HCT116 (cell line): ENCODE measurements around the gene KPNA1. TPM values are rescaled to one million over a fixed set of nuclear protein-coding genes. Genes with fewer than 3 reads are reported as not detected.

Source experiments
- ATAC-seq: fragments of 200-7000 bp; cut with Tn5 transposase; 2 replicates; pipeline ENCODE4 v1.9.1; 2020; ENCODE audit warnings: mild to moderate bottlenecking, moderate library complexity
- BruUV-seq: library from RNA; stranded (reverse); fragments of 400-500 nt; replicated peaks from 2 replicates; lab custom pipeline; 2021; lab: Mats Ljungman, UMichigan
- CTCF ChIA-PET: fragments of 300-600 bp; sonication (Branson Sonifier 250); formaldehyde crosslinking; loops from one replicate; lab custom pipeline; 2021; ENCODE audit warnings: antibody characterized with exemption; lab: Charles Lee
- POLR2A ChIA-PET: fragments of 300-600, 350-600 bp; sonication (Branson Sonifier 250); formaldehyde crosslinking; loops from one replicate; lab custom pipeline; 2021; ENCODE audit warnings: antibody characterized with exemption; lab: Charles Lee
- RAD21 ChIA-PET, 2 experiments: fragments of 300-600 bp; sonication (Branson Sonifier 250); formaldehyde crosslinking; loops; one replicate each; lab custom pipeline; 2023; ENCODE audit warnings: low total read pairs in 2 of 2; ENCODE audit not compliant: uncharacterized antibody in 2 of 2, unreplicated experiment in 2 of 2, low non-redundant PET in 1 of 2; lab: Charles Lee
- DNase-seq: peaks from one replicate; pipeline ENCODE4 v3.0.0-alpha.2; 2010; ENCODE audit warnings: low read depth, low spot score
- H2AFZ ChIP-seq: fragments of 200-600 bp; shearing (Covaris generic), sonication (generic); 2 replicates; pipeline ENCODE4 v1.6.1; 2017; ENCODE audit warnings: low read depth, mixed run types, mixed read lengths, antibody characterized with exemption, low read length; ENCODE audit not compliant: poor library complexity, severe bottlenecking
- H3K27ac ChIP-seq: 2 replicates; pipeline ENCODE4 v1.5.1; 2012; ENCODE audit warnings: low read depth, low read length
- H3K27me3 ChIP-seq: fragments of 200-600 bp; sonication (generic); 2 replicates; pipeline ENCODE4 v1.6.1; 2016; ENCODE audit warnings: mixed run types, low read length, mixed read lengths; ENCODE audit not compliant: insufficient read depth
- H3K36me3 ChIP-seq, 2 experiments: fragments of 200-500 bp in 1 of 2; fragments of 200-600 bp in 1 of 2; sonication (Bioruptor generic) in 1 of 2; sonication (generic) in 1 of 2; 2 replicates each; pipeline versions ENCODE4 v1.5.1 to v1.6.1; 2014 to 2016; ENCODE audit warnings: low read length in 2 of 2, inconsistent platforms in 1 of 2, mixed read lengths in 1 of 2, mixed run types in 1 of 2; ENCODE audit not compliant: insufficient read depth in 2 of 2, control insufficient read depth in 1 of 2
- H3K4me1 ChIP-seq, 2 experiments: fragments of 200-600 bp in 1 of 2; sonication (generic) in 1 of 2; 2 replicates each; pipeline versions ENCODE4 v1.5.1 to v1.6.1; 2012 to 2017; ENCODE audit warnings: low read length in 2 of 2, inconsistent platforms in 1 of 2, mild to moderate bottlenecking in 1 of 2, mixed read lengths in 1 of 2, mixed run types in 1 of 2, moderate library complexity in 1 of 2; ENCODE audit not compliant: insufficient read depth in 2 of 2, control insufficient read depth in 1 of 2
- H3K4me2 ChIP-seq: fragments of 200-600 bp; sonication (generic); 2 replicates; pipeline ENCODE4 v1.6.1; 2017; ENCODE audit warnings: mixed run types, low read length, mixed read lengths
- H3K4me3 ChIP-seq, 2 experiments: fragments of 200-600 bp in 1 of 2; sonication (generic) in 1 of 2; replicated peaks in 1 of 2; 2 replicates each; pipeline ENCODE4 v1.5.1; 2011 to 2016; ENCODE audit warnings: low read length in 2 of 2, control low read depth in 1 of 2, low read depth in 1 of 2, mild to moderate bottlenecking in 1 of 2, mixed read lengths in 1 of 2, mixed run types in 1 of 2
- H3K79me2 ChIP-seq: fragments of 200-600 bp; sonication (generic); 2 replicates; pipeline ENCODE4 v1.6.1; 2017; ENCODE audit warnings: mild to moderate bottlenecking, mixed run types, low read length, moderate library complexity, mixed read lengths; ENCODE audit not compliant: insufficient read depth
- H3K9ac ChIP-seq: fragments of 200-600 bp; sonication (generic); 2 replicates; pipeline ENCODE4 v1.6.1; 2016; ENCODE audit warnings: low read length, mixed read lengths
- H3K9me2 ChIP-seq: fragments of 200-600 bp; sonication (generic), shearing (Covaris generic); 2 replicates; pipeline ENCODE4 v1.6.1; 2017; ENCODE audit warnings: mixed run types, mild to moderate bottlenecking, moderate library complexity; ENCODE audit not compliant: insufficient read depth
- H3K9me3 ChIP-seq, 2 experiments: fragments of 200-500 bp in 1 of 2; fragments of 200-600 bp in 1 of 2; sonication (Bioruptor generic) in 1 of 2; sonication (generic) in 1 of 2; 2 replicates each; pipeline ENCODE4 v1.6.1; 2014 to 2017; ENCODE audit warnings: low read length in 2 of 2, mixed read lengths in 2 of 2, inconsistent platforms in 1 of 2, low read depth in 1 of 2, mild to moderate bottlenecking in 1 of 2, mixed run types in 1 of 2, moderate library complexity in 1 of 2; ENCODE audit not compliant: control insufficient read depth in 1 of 2, insufficient read depth in 1 of 2
- H4K20me1 ChIP-seq: fragments of 200-600 bp; sonication (generic), shearing (Covaris generic); 2 replicates; pipeline ENCODE4 v1.6.1; 2017; ENCODE audit warnings: mixed run types, mild to moderate bottlenecking, moderate library complexity; ENCODE audit not compliant: insufficient read depth
- CBX3 ChIP-seq: IDR thresholded peaks from 2 replicates; pipeline ENCODE4 v1.6.1; 2012; ENCODE audit warnings: low read depth
- CEBPB ChIP-seq: IDR thresholded peaks from 2 replicates; pipeline ENCODE4 v1.6.1; 2012; ENCODE audit warnings: low read depth
- CTCF ChIP-seq, 3 experiments: fragments of 200-600 bp in 1 of 3; sonication (generic) in 1 of 3; IDR thresholded peaks in 2 of 3; conservative IDR thresholded peaks in 1 of 3; 2 replicates each; pipeline ENCODE4 v1.5.1; 2012 to 2017; ENCODE audit warnings: low read depth in 2 of 3, low read length in 2 of 3, antibody characterized with exemption in 1 of 3, borderline replicate concordance in 1 of 3, control low read depth in 1 of 3, mild to moderate bottlenecking in 1 of 3, mixed read lengths in 1 of 3, mixed run types in 1 of 3, moderate library complexity in 1 of 3; ENCODE audit not compliant: insufficient read depth in 1 of 3
- EZH2 ChIP-seq: fragments of 200-600 bp; sonication (generic); IDR thresholded peaks from 2 replicates; pipeline ENCODE4 v1.6.1; 2017; ENCODE audit warnings: antibody characterized with exemption, mixed run types
- EZH2phosphoT487 ChIP-seq: fragments of 200-600 bp; IDR thresholded peaks from 2 replicates; pipeline ENCODE4 v1.6.1; 2018; ENCODE audit warnings: antibody characterized with exemption, borderline replicate concordance
- JUND ChIP-seq: IDR thresholded peaks from 2 replicates; pipeline ENCODE4 v1.6.1; 2012
- MAX ChIP-seq: IDR thresholded peaks from 2 replicates; pipeline ENCODE4 v1.6.1; 2012
- RAD21 ChIP-seq: IDR thresholded peaks from 2 replicates; pipeline ENCODE4 v1.6.1; 2012; ENCODE audit warnings: low read depth, mild to moderate bottlenecking
- REST ChIP-seq: IDR thresholded peaks from 2 replicates; pipeline ENCODE4 v1.6.1; 2012; ENCODE audit warnings: low read depth
- TCF7L2 ChIP-seq: IDR thresholded peaks from 2 replicates; pipeline ENCODE4 v1.7.0; 2011; ENCODE audit warnings: borderline replicate concordance, inconsistent platforms; ENCODE audit not compliant: insufficient read depth, insufficient read length; ENCODE audit errors: extremely low read depth
- YY1 ChIP-seq: IDR thresholded peaks from 2 replicates; pipeline ENCODE4 v1.6.1; 2011; ENCODE audit warnings: low read length, low read depth, moderate library complexity, mild to moderate bottlenecking; ENCODE audit not compliant: insufficient replicate concordance; ENCODE audit errors: extremely low read depth
- intact Hi-C: fragments of 100-400 bp; cut with micrococcal nuclease; formaldehyde crosslinking; loops from 2 replicates; pipeline ENCODE4 v1.10.0; 2022
- total RNA-seq: library from RNA; stranded (reverse); gene quantifications from one replicate; pipeline ENCODE4 v1.2.1, GENCODE V29; 2021; ENCODE audit not compliant: unreplicated experiment

Gene KPNA1
- total RNA-seq, 1 experiment from 2014 or later, result 73.4 TPM

GRCh38 chr3:122546151-122546550 lies 31.4 kb upstream of the KPNA1 start:
- Histone ChIP-seq H3K27ac (no peak overlapping the region), H3K9me2 (no peaks in the 10 kb centered on the region), H3K4me1 (no peaks in the 10 kb centered on the region), H4K20me1 (no peaks in the 10 kb centered on the region), H3K4me2 (no peak overlapping the region), H3K4me3 (no peak overlapping the region), H3K9me3 (no peaks in the 10 kb centered on the region), H3K79me2 (no peaks in the 10 kb centered on the region), H3K27me3 (no peaks in the 10 kb centered on the region), H3K36me3 (no peaks in the 10 kb centered on the region), H3K9ac (no peak overlapping the region), H2AFZ (no peak overlapping the region)
- RAD21 ChIA-PET, result no interaction called here
- no TSS peak for BruUV-seq
- intact Hi-C loops, result no loop called here
- no peak for TF ChIP-seq YY1
- POLR2A ChIA-PET, result no interaction called here
- CTCF ChIA-PET, result no interaction called here
- ATAC-seq, result no peak
- DNase-seq, result no peak

GRCh38 chr3:122538956-122539490 lies 24.3 kb upstream of the KPNA1 start:
- no peak overlapping the region for H2AFZ ChIP-seq
- no peak for ATAC-seq
- no peaks in the 10 kb centered on the region for H3K27me3 ChIP-seq
- ChIA-PET CTCF (no interaction called here), RAD21 (no interaction called here), POLR2A (no interaction called here)
- no peak overlapping the region for H3K4me3 ChIP-seq
- no peaks in the 10 kb centered on the region for H3K9me3 ChIP-seq
- TF ChIP-seq EZH2 (no peak), CBX3 (no peak), JUND (no peak), RAD21 (no peak), MAX (no peak), REST (no peak), EZH2phosphoT487 (no peak), TCF7L2 (no peak), CTCF (IDR thresholded peaks at IDR 0.05 in 2 of 3, conservative IDR thresholded peaks at IDR 0.05 in 1 of 3; ENCODE audit: borderline replicate concordance in 1 of 3, insufficient read depth in 1 of 3, low read depth in 2 of 3, low read length in 2 of 3) (no peak), CEBPB (no peak)
- intact Hi-C loops, result no loop called here
- H3K36me3 ChIP-seq, result no peaks in the 10 kb centered on the region
- H3K27ac ChIP-seq, result no peak overlapping the region
- peaks cover 5% of the 10 kb centered on the region in 2 experiments for H3K4me1 ChIP-seq
- no peak for DNase-seq
- H4K20me1 ChIP-seq, result no peaks in the 10 kb centered on the region
- H3K9me2 ChIP-seq, result no peaks in the 10 kb centered on the region
- BruUV-seq, result no TSS peak
- no peaks in the 10 kb centered on the region for H3K79me2 ChIP-seq
- no peak overlapping the region for H3K4me2 ChIP-seq
- no peak overlapping the region for H3K9ac ChIP-seq
